ENCODE data around the gene USP30. TPM values are rescaled to one million over a fixed set of nuclear protein-coding genes. Genes with fewer than 3 reads are reported as not detected.

Gene USP30
- total RNA-seq, 2 experiments from 2014 or later, result 21.8 to 23.0 TPM

GRCh38 chr12:109016978-109017377, 35.4 kb upstream of the USP30 start:
- Histone ChIP-seq H3K36me3 (ENCODE audit: insufficient read depth, low read length) (no peaks in the 10 kb centered on the region), H3K27me3 (ENCODE audit: control insufficient read depth in 1 of 2, insufficient read depth in 2 of 2, low read length in 2 of 2) (peaks cover 21 to 22% of the 10 kb centered on the region in 2 experiments), H3K9me3 (ENCODE audit: control insufficient read depth in 1 of 2, insufficient read depth in 1 of 2, low read length in 2 of 2) (peaks cover 0 to 5% of the 10 kb centered on the region in 2 experiments), H3K4me1 (ENCODE audit: insufficient read depth, low read length) (peaks cover 5% of the 10 kb centered on the region), H3K27ac (ENCODE audit: low read depth in 1 of 2, low read length in 2 of 2) (no peak overlapping the region), H3K4me3 (ENCODE audit: low read length) (no peak overlapping the region)
- Mint-ChIP-seq H3K27ac (no peak overlapping the region), H3K4me1 (ENCODE audit: low read depth) (no peaks in the 10 kb centered on the region), H3K36me3 (ENCODE audit: low read depth) (no peaks in the 10 kb centered on the region), H3K4me3 (no peak overlapping the region), H3K27me3 (peaks cover 59% of the 10 kb centered on the region), H3K9me3 (no peaks in the 10 kb centered on the region)
- ChIA-PET POLR2A (no interaction called here), CTCF (no interaction called here)
- no peak for DNase-seq
- ATAC-seq (ENCODE audit: poor library complexity), result no peak
- intact Hi-C loops (cut with DNase I, micrococcal nuclease), result no loop called here
- no peak for TF ChIP-seq CTCF (IDR thresholded peaks at IDR 0.05)

GRCh38 chr12:109018296-109018695, 34.1 kb upstream of the USP30 start:
- DNase-seq, result no peak
- no peak overlapping the region for H3K4me3 ChIP-seq (ENCODE audit: low read length)
- H3K9me3 Mint-ChIP-seq, result no peaks in the 10 kb centered on the region
- H3K27me3 Mint-ChIP-seq, result peaks cover 61% of the 10 kb centered on the region
- intact Hi-C loops (cut with DNase I, micrococcal nuclease), result no loop called here
- H3K36me3 ChIP-seq (ENCODE audit: insufficient read depth, low read length), result no peaks in the 10 kb centered on the region
- no peaks in the 10 kb centered on the region for H3K36me3 Mint-ChIP-seq (ENCODE audit: low read depth)
- no peaks in the 10 kb centered on the region for H3K4me1 Mint-ChIP-seq (ENCODE audit: low read depth)
- no peak for TF ChIP-seq CTCF (IDR thresholded peaks at IDR 0.05)
- ChIA-PET CTCF (no interaction called here), POLR2A (no interaction called here)
- H3K27ac ChIP-seq (ENCODE audit: low read depth in 1 of 2, low read length in 2 of 2), result no peak overlapping the region
- peaks cover 5% of the 10 kb centered on the region for H3K4me1 ChIP-seq (ENCODE audit: insufficient read depth, low read length)
- ATAC-seq (ENCODE audit: poor library complexity), result no peak
- peaks cover 27 to 31% of the 10 kb centered on the region in 2 experiments for H3K27me3 ChIP-seq (ENCODE audit: control insufficient read depth in 1 of 2, insufficient read depth in 2 of 2, low read length in 2 of 2)
- no peak overlapping the region for H3K27ac Mint-ChIP-seq
- no peak overlapping the region for H3K4me3 Mint-ChIP-seq
- H3K9me3 ChIP-seq (ENCODE audit: control insufficient read depth in 1 of 2, insufficient read depth in 1 of 2, low read length in 2 of 2), result peaks cover 0 to 5% of the 10 kb centered on the region in 2 experiments

- H3K4me1 ChIP-seq (ENCODE audit: insufficient read depth, low read length), result peaks cover 5% of the 10 kb centered on the region
- no peak overlapping the region for H3K27ac ChIP-seq (ENCODE audit: low read depth in 1 of 2, low read length in 2 of 2)
- no peaks in the 10 kb centered on the region for H3K4me1 Mint-ChIP-seq (ENCODE audit: low read depth)
- ChIA-PET POLR2A (no interaction called here), CTCF (no interaction called here)
- DNase-seq (no peak), ATAC-seq (ENCODE audit: poor library complexity) (no peak)
- no peak for TF ChIP-seq CTCF (IDR thresholded peaks at IDR 0.05)
- H3K27me3 Mint-ChIP-seq, result peaks cover 53% of the 10 kb centered on the region
- no peaks in the 10 kb centered on the region for H3K36me3 Mint-ChIP-seq (ENCODE audit: low read depth)
- no peaks in the 10 kb centered on the region for H3K36me3 ChIP-seq (ENCODE audit: insufficient read depth, low read length)
- H3K4me3 Mint-ChIP-seq, result no peak overlapping the region
- peaks cover 27 to 31% of the 10 kb centered on the region in 2 experiments for H3K27me3 ChIP-seq (ENCODE audit: control insufficient read depth in 1 of 2, insufficient read depth in 2 of 2, low read length in 2 of 2)
- H3K4me3 ChIP-seq (ENCODE audit: low read length), result no peak overlapping the region
- H3K27ac Mint-ChIP-seq, result no peak overlapping the region
- intact Hi-C loops (cut with DNase I, micrococcal nuclease), result no loop called here
- H3K9me3 Mint-ChIP-seq, result no peaks in the 10 kb centered on the region
- peaks cover 0 to 5% of the 10 kb centered on the region in 2 experiments for H3K9me3 ChIP-seq (ENCODE audit: control insufficient read depth in 1 of 2, insufficient read depth in 1 of 2, low read length in 2 of 2)
Measured at GRCh38 chr12:109020146-109020795, 32.1 kb upstream of the USP30 start.
